Liver (tissue), 3 donors: ENCODE measurements around the gene STIM1.

ENCODE experiments used
- GABPA ChIP-seq, 2 donors: IDR thresholded peaks in 1 of 2; conservative IDR thresholded peaks in 1 of 2; 2 replicates each; pipeline ENCODE4 v1.6.1; 2016; ENCODE audit warnings: antibody characterized with exemption in 2 of 2, mild to moderate bottlenecking in 1 of 2, moderate library complexity in 1 of 2
- RXRA ChIP-seq, 2 donors: IDR thresholded peaks; 2 replicates each; pipeline ENCODE4 v1.6.1; 2017 to 2018; ENCODE audit warnings: antibody characterized with exemption in 2 of 2, mild to moderate bottlenecking in 1 of 2
- TF ChIP-seq, protein P1 (sequence below): fragments of 150-350 bp; IDR thresholded peaks from 2 replicates; pipeline ENCODE4 v1.5.1; 2017; ENCODE audit warnings: improper control_type of control experiment, low read depth, low read length; ENCODE audit not compliant: missing input control
- donor health status: healthy.
- donor health status: healthy.

DNA sequence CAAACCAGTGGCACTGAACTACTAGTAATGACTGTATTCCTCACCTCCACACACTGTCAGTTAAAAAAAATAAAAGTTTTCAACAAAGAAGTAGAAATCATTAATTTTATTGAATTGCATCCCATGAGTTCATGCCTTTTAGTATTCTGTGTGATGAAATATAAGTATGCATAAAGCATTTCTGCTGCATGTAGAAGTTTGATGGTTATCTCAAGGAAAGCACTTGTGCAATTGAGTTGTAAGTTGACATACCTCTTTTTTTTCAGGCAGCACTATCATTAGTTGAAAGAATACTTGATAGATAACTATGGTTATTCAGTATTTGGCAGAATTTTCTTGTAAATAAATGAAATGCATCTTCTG, 104.4 kb downstream of the STIM1 start:
- TF ChIP-seq, protein P1, sequence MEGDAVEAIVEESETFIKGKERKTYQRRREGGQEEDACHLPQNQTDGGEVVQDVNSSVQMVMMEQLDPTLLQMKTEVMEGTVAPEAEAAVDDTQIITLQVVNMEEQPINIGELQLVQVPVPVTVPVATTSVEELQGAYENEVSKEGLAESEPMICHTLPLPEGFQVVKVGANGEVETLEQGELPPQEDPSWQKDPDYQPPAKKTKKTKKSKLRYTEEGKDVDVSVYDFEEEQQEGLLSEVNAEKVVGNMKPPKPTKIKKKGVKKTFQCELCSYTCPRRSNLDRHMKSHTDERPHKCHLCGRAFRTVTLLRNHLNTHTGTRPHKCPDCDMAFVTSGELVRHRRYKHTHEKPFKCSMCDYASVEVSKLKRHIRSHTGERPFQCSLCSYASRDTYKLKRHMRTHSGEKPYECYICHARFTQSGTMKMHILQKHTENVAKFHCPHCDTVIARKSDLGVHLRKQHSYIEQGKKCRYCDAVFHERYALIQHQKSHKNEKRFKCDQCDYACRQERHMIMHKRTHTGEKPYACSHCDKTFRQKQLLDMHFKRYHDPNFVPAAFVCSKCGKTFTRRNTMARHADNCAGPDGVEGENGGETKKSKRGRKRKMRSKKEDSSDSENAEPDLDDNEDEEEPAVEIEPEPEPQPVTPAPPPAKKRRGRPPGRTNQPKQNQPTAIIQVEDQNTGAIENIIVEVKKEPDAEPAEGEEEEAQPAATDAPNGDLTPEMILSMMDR: no peak
- TF ChIP-seq RXRA (IDR thresholded peaks at IDR 0.05) (no peak), GABPA (IDR thresholded peaks at IDR 0.05 in 1 of 2, conservative IDR thresholded peaks at IDR 0.05 in 1 of 2) (no peak)
